Breast epithelium (tissue), 3 donors: ENCODE measurements around the gene FABP1.

Source experiments
- CTCF ChIP-seq, 3 donors: fragments of 450-650 bp; IDR thresholded peaks; one replicate each; pipeline ENCODE4 v1.5.1; 2016 to 2017; ENCODE audit warnings: antibody characterized with exemption in 3 of 3, mild to moderate bottlenecking in 3 of 3, moderate library complexity in 3 of 3
- POLR2AphosphoS5 ChIP-seq, 3 donors: sonication (generic); formaldehyde crosslinking; IDR thresholded peaks; one replicate each; pipeline ENCODE4 v1.6.1; 2017; ENCODE audit warnings: antibody characterized with exemption in 3 of 3

- TF ChIP-seq POLR2AphosphoS5 (IDR thresholded peaks at IDR 0.05): no peak
- no peak for TF ChIP-seq CTCF (IDR thresholded peaks at IDR 0.05)
These were observed 921 bp upstream of the FABP1 start for GRCh38 chr2:88128654-88129312.
